HepG2 (cell line): ENCODE data around the gene NOL4L. TPM values are rescaled to one million over a fixed set of nuclear protein-coding genes. Genes with fewer than 3 reads are reported as not detected.

Source experiments
- DNMT3B ChIP-seq: conservative IDR thresholded peaks from 2 replicates; pipeline ENCODE4 v1.6.1; 2016; ENCODE audit warnings: missing biosample characterization, control low read depth
- ETV6 ChIP-seq: sonication (generic); formaldehyde crosslinking; conservative IDR thresholded peaks from 2 replicates; pipeline ENCODE4 v1.4.0; 2020; ENCODE audit warnings: missing genetic modification reagents
- FOXA1 ChIP-seq, 2 experiments: fragments of 450-650 bp in 1 of 2; sonication (generic) in 1 of 2; formaldehyde crosslinking in 1 of 2; IDR thresholded peaks; 2 replicates each; pipeline versions ENCODE4 v1.4.0 to v1.6.1; 2016 to 2020; ENCODE audit warnings: missing genetic modification reagents in 1 of 2
- GABPA ChIP-seq, 2 experiments: IDR thresholded peaks; 2 replicates each; pipeline ENCODE4 v1.6.1; 2011 to 2016; ENCODE audit warnings: low read depth in 2 of 2, low read length in 1 of 2, missing biosample characterization in 1 of 2, missing genetic modification characterization in 1 of 2
- RFXAP ChIP-seq: sonication (generic); formaldehyde crosslinking; IDR thresholded peaks from 2 replicates; pipeline ENCODE4 v1.4.0; 2020; ENCODE audit warnings: missing genetic modification reagents, borderline replicate concordance
- SMARCC2 ChIP-seq: fragments of 450-650 bp; IDR thresholded peaks from 2 replicates; pipeline ENCODE4 v1.6.1; 2017; ENCODE audit warnings: antibody characterized with exemption, mild to moderate bottlenecking
- ZFP37 ChIP-seq: sonication (generic); formaldehyde crosslinking; IDR thresholded peaks from 2 replicates; pipeline ENCODE4 v1.4.0; 2020; ENCODE audit warnings: missing genetic modification reagents, borderline replicate concordance
- ZNF180 ChIP-seq: sonication (generic); formaldehyde crosslinking; IDR thresholded peaks from 2 replicates; pipeline ENCODE4 v1.4.0; 2020; ENCODE audit warnings: low read depth, missing genetic modification reagents, borderline replicate concordance
- ZNF225 ChIP-seq: sonication (generic); formaldehyde crosslinking; IDR thresholded peaks from 2 replicates; pipeline ENCODE4 v1.4.0; 2020; ENCODE audit warnings: mild to moderate bottlenecking, missing genetic modification reagents
- ZNF335 ChIP-seq: sonication (generic); formaldehyde crosslinking; IDR thresholded peaks from 2 replicates; pipeline ENCODE4 v1.4.0; 2020; ENCODE audit warnings: missing genetic modification reagents
- ZNF382 ChIP-seq: sonication (generic); formaldehyde crosslinking; IDR thresholded peaks from 2 replicates; pipeline ENCODE4 v1.5.0; 2020; ENCODE audit warnings: missing genetic modification reagents, mild to moderate bottlenecking, borderline replicate concordance
- ZNF441 ChIP-seq: sonication (generic); formaldehyde crosslinking; IDR thresholded peaks from 2 replicates; pipeline ENCODE4 v1.7.0; 2021; ENCODE audit warnings: missing genetic modification reagents, borderline replicate concordance
- ZNF577 ChIP-seq: sonication (generic); formaldehyde crosslinking; IDR thresholded peaks from 2 replicates; pipeline ENCODE4 v1.4.0; 2020; ENCODE audit warnings: mild to moderate bottlenecking, low read depth, missing genetic modification reagents, borderline replicate concordance
- ZNF766 ChIP-seq: sonication (generic); formaldehyde crosslinking; IDR thresholded peaks from 2 replicates; pipeline ENCODE4 v1.5.0; 2020; ENCODE audit warnings: missing genetic modification reagents, borderline replicate concordance
- ZNF878 ChIP-seq: sonication (generic); formaldehyde crosslinking; IDR thresholded peaks from 2 replicates; pipeline ENCODE4 v1.8.1; 2023; ENCODE audit warnings: mild to moderate bottlenecking, missing genetic modification reagents, moderate library complexity
- ZSCAN29 ChIP-seq: sonication (generic); formaldehyde crosslinking; conservative IDR thresholded peaks from 2 replicates; pipeline ENCODE4 v1.4.0; 2020; ENCODE audit warnings: mild to moderate bottlenecking, missing genetic modification reagents
- polyA plus RNA-seq, 8 experiments: library from polyadenylated mRNA; depleted of rRNA in 3 of 8; stranded (reverse) in 7 of 8; unstranded in 1 of 8; fragments of >200 nt; fragmentation: Illumina TruSeq in 4 of 8; extraction: Trizol in 4 of 8; gene quantifications; 2 replicates each; pipeline versions ENCODE4 v1.2.1 to v1.2.3, GENCODE V29; 2011 to 2016; ENCODE audit warnings: low read depth in 4 of 8, missing spikeins in 1 of 8, mixed read lengths in 1 of 8; ENCODE audit not compliant: insufficient read depth in 1 of 8
- total RNA-seq, 5 experiments: library from RNA; depleted of rRNA; stranded (reverse); fragments of >200 nt; fragmentation: Illumina TruSeq; extraction: Trizol; gene quantifications; 2 replicates each; pipeline ENCODE4 v1.2.3, GENCODE V29; 2016; ENCODE audit warnings: low read depth in 1 of 5
- TF ChIP-seq, protein P1 (sequence below): sonication (generic); formaldehyde crosslinking; IDR thresholded peaks from 2 replicates; pipeline ENCODE4 v1.4.0; 2020; ENCODE audit warnings: missing genetic modification reagents
- TF ChIP-seq, protein P2 (sequence below): sonication (generic); formaldehyde crosslinking; IDR thresholded peaks from 2 replicates; pipeline ENCODE4 v1.8.0; 2022; ENCODE audit warnings: mild to moderate bottlenecking, missing genetic modification reagents, borderline replicate concordance
- TF ChIP-seq, protein P3 (sequence below): sonication (generic); formaldehyde crosslinking; IDR thresholded peaks from 2 replicates; pipeline ENCODE4 v1.5.0; 2020; ENCODE audit warnings: mild to moderate bottlenecking, missing genetic modification reagents, borderline replicate concordance
- TF ChIP-seq, protein P4 (sequence below): sonication (generic); formaldehyde crosslinking; IDR thresholded peaks from 2 replicates; pipeline ENCODE4 v1.8.1; 2023; ENCODE audit warnings: mild to moderate bottlenecking, missing genetic modification reagents, borderline replicate concordance

NOL4L gene
- total and polyA plus RNA-seq, 2 of the 13 experiments (the other 11 are each of a cell fraction or from before 2014, with no cell fraction given): 16.6 to 35.4 TPM

DNA sequence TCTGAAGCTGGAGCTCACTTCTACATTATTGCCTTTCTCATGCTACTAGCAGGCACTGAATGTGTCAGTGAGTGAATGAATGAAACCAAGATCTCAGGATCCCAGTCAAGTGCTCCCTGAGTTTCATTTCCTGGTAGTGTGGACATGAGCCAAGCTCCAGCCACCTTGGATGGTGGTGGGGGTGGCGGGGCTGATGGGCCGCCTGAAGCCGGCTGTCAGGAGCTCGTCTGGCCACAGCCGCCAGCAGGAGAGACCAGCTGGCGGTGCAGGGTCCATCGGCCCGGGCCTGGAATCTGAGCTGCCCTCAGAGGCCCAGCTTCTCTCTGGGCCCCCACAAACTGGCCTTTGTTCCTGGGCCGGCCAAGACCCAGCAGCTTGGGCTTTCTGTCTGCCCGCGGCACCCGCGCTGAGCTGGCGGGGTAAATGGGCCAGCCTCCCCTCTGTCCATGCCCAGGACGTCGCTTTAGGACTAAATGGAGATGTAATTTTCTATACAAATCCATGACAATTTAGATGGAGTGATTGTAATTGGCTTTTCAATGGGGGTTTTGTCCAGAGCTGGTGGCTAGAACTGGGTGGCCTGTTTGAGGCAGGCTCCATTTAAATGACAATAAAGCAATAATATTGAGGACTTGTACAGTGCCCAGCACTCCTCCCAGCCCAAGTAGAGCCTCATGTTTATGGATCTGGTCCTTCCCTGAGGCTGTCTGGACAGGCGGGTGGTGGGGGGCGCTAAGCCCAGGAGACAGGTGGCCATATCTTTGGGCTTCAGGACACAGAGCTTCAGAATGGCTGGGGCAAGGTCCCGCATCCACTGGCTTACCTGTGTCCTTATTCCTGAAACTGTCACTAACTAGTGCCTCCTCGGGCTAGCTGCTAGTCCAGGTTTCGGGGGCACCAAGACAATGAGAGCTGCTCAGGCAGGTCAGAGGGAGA lies 43.5 kb downstream of the NOL4L start (continued):
- TF ChIP-seq, protein P1, sequence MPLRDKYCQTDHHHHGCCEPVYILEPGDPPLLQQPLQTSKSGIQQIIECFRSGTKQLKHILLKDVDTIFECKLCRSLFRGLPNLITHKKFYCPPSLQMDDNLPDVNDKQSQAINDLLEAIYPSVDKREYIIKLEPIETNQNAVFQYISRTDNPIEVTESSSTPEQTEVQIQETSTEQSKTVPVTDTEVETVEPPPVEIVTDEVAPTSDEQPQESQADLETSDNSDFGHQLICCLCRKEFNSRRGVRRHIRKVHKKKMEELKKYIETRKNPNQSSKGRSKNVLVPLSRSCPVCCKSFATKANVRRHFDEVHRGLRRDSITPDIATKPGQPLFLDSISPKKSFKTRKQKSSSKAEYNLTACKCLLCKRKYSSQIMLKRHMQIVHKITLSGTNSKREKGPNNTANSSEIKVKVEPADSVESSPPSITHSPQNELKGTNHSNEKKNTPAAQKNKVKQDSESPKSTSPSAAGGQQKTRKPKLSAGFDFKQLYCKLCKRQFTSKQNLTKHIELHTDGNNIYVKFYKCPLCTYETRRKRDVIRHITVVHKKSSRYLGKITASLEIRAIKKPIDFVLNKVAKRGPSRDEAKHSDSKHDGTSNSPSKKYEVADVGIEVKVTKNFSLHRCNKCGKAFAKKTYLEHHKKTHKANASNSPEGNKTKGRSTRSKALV (CRISPR knock-in tag): peak; percentile 97
- TF ChIP-seq ZNF180 (CRISPR knock-in tag) (peak; percentile 69; the same call in 1 of the 2 replicates), ETV6 (CRISPR knock-in tag) (peak; percentile 79), ZNF382 (CRISPR knock-in tag) (no peak), ZNF441 (CRISPR knock-in tag) (peak; percentile 87), ZNF335 (CRISPR knock-in tag) (peak; percentile 91; the same call in 1 of the 2 replicates), GABPA (IDR thresholded peaks at IDR 0.05; ENCODE audit: low read depth, low read length) (no peak), GABPA (CRISPR knock-in tag; IDR thresholded peaks at IDR 0.05; ENCODE audit: low read depth) (peak; percentile 38; the same call in 1 of the 2 replicates), FOXA1 (IDR thresholded peaks at IDR 0.05) (no peak), FOXA1 (CRISPR knock-in tag; IDR thresholded peaks at IDR 0.05) (peak; percentile 26; the same call in 1 of the 2 replicates), DNMT3B (CRISPR knock-in tag) (peak; percentile 69; the same call in 1 of the 2 replicates), ZNF878 (peak; percentile 92), ZFP37 (peak; percentile 80; the same call in 1 of the 2 replicates), RFXAP (peak; percentile 93; the same call in 1 of the 2 replicates), ZNF577 (CRISPR knock-in tag) (0 out of 2 replicates have a peak, but pooled peaks have one; percentile 29), SMARCC2 (no peak), ZNF766 (CRISPR knock-in tag) (peak; percentile 79; the same call in 1 of the 2 replicates), ZSCAN29 (peak; percentile 98), ZNF225 (CRISPR knock-in tag) (peak; percentile 36; the same call in 1 of the 2 replicates)
- TF ChIP-seq, protein P2, sequence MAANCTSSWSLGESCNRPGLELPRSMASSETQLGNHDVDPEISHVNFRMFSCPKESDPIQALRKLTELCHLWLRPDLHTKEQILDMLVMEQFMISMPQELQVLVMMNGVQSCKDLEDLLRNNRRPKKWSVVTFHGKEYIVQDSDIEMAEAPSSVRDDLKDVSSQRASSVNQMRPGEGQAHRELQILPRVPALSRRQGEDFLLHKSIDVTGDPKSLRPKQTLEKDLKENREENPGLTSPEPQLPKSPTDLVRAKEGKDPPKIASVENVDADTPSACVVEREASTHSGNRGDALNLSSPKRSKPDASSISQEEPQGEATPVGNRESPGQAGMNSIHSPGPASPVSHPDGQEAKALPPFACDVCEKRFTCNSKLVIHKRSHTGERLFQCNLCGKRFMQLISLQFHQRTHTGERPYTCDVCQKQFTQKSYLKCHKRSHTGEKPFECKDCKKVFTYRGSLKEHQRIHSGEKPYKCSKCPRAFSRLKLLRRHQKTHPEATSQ (CRISPR knock-in tag): no peak
- TF ChIP-seq, protein P3, sequence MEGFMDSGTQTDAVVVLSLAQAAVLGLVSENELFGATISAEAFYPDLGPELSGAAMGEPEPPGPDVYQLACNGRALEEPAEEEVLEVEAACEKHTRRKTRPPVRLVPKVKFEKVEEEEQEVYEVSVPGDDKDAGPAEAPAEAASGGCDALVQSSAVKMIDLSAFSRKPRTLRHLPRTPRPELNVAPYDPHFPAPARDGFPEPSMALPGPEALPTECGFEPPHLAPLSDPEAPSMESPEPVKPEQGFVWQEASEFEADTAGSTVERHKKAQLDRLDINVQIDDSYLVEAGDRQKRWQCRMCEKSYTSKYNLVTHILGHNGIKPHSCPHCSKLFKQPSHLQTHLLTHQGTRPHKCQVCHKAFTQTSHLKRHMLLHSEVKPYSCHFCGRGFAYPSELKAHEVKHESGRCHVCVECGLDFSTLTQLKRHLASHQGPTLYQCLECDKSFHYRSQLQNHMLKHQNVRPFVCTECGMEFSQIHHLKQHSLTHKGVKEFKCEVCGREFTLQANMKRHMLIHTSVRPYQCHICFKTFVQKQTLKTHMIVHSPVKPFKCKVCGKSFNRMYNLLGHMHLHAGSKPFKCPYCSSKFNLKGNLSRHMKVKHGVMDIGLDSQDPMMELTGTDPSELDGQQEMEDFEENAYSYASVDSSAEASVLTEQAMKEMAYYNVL (CRISPR knock-in tag): peak; percentile 98
- TF ChIP-seq, protein P4, sequence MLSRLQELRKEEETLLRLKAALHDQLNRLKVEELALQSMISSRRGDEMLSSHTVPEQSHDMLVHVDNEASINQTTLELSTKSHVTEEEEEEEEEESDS: no peak
